GM12878 (cell line): ENCODE data around the gene TCF7. TPM values are rescaled to one million over a fixed set of nuclear protein-coding genes. Genes with fewer than 3 reads are reported as not detected.
A peak's percentile ranks its signal among the peaks of the same experiment; 100 is the strongest.

Source experiments
- EGR1 ChIP-seq, 2 experiments: IDR thresholded peaks; 1 replicate in 1 of 2; 2 replicates in 1 of 2; pipeline ENCODE4 v1.6.1; 2011 to 2012; ENCODE audit warnings: low read depth in 2 of 2, low read length in 2 of 2, borderline replicate concordance in 1 of 2, mild to moderate bottlenecking in 1 of 2, moderate library complexity in 1 of 2
- EZH2 ChIP-seq: IDR thresholded peaks from 2 replicates; pipeline ENCODE4 v1.6.1; 2012; ENCODE audit warnings: low read depth, mild to moderate bottlenecking, control low read depth, inconsistent platforms, low read length, borderline replicate concordance; ENCODE audit not compliant: control insufficient read depth
- FOXM1 ChIP-seq: IDR thresholded peaks from 2 replicates; pipeline ENCODE4 v1.6.1; 2012; ENCODE audit warnings: low read depth, mild to moderate bottlenecking, inconsistent platforms, low read length, moderate library complexity
- GABPA ChIP-seq: IDR thresholded peaks from 2 replicates; pipeline ENCODE4 v1.6.1; 2014; ENCODE audit warnings: antibody characterized with exemption, low read depth, mild to moderate bottlenecking, inconsistent platforms
- MLLT1 ChIP-seq: fragments of 450-650 bp; IDR thresholded peaks from 2 replicates; pipeline ENCODE4 v1.6.1; 2016; ENCODE audit warnings: mild to moderate bottlenecking
- MTA3 ChIP-seq: IDR thresholded peaks from 2 replicates; pipeline ENCODE4 v1.6.1; 2012; ENCODE audit warnings: low read length, inconsistent platforms, borderline replicate concordance
- PKNOX1 ChIP-seq: fragments of 450-650 bp; IDR thresholded peaks from 2 replicates; pipeline ENCODE4 v1.6.1; 2016; ENCODE audit warnings: mild to moderate bottlenecking
- RB1 ChIP-seq: fragments of 450-650 bp; formaldehyde crosslinking; IDR thresholded peaks from 2 replicates; pipeline ENCODE4 v1.6.1; 2017; ENCODE audit warnings: mild to moderate bottlenecking, borderline replicate concordance
- RFX5 ChIP-seq: IDR thresholded peaks from 2 replicates; pipeline ENCODE4 v1.6.1; 2011; ENCODE audit warnings: low read depth, low read length, improper control_type of control experiment
- SKIL ChIP-seq: fragments of 450-650 bp; IDR thresholded peaks from 2 replicates; pipeline ENCODE4 v1.6.1; 2017; ENCODE audit warnings: mild to moderate bottlenecking, low read depth, inconsistent platforms; ENCODE audit not compliant: poor library complexity, severe bottlenecking
- STAT3 ChIP-seq: IDR thresholded peaks from 2 replicates; pipeline ENCODE4 v1.6.1; 2011; ENCODE audit warnings: low read depth, low read length, improper control_type of control experiment
- TBL1XR1 ChIP-seq: IDR thresholded peaks from 2 replicates; pipeline ENCODE4 v1.6.1; 2012; ENCODE audit warnings: low read depth, low read length, improper control_type of control experiment
- USF1 ChIP-seq: IDR thresholded peaks from 2 replicates; pipeline ENCODE4 v1.6.1; 2011; ENCODE audit warnings: borderline replicate concordance, low read depth, mild to moderate bottlenecking, moderate library complexity, mixed read lengths, low read length; ENCODE audit not compliant: insufficient read depth; ENCODE audit errors: extremely low read length
- USF2 ChIP-seq: IDR thresholded peaks from 2 replicates; pipeline ENCODE4 v1.6.1; 2011; ENCODE audit warnings: low read depth, low read length, improper control_type of control experiment, borderline replicate concordance
- ZBTB40 ChIP-seq: fragments of 450-650 bp; IDR thresholded peaks from 2 replicates; pipeline ENCODE4 v1.6.1; 2016; ENCODE audit warnings: mild to moderate bottlenecking, moderate library complexity, borderline replicate concordance
- ZNF217 ChIP-seq: fragments of 450-650 bp; IDR thresholded peaks from 2 replicates; pipeline ENCODE4 v1.6.1; 2017; ENCODE audit warnings: antibody characterized with exemption, mild to moderate bottlenecking
- ZSCAN29 ChIP-seq: fragments of 450-650 bp; IDR thresholded peaks from 2 replicates; pipeline ENCODE4 v1.6.1; 2017; ENCODE audit warnings: mild to moderate bottlenecking, moderate library complexity
- polyA plus RNA-seq, 11 experiments: library from polyadenylated mRNA; depleted of rRNA in 4 of 11; unstranded in 6 of 11; stranded (reverse) in 5 of 11; fragments of >200 nt; fragmentation: Nextera tagmentation in 4 of 11; fragmentation: Illumina TruSeq in 1 of 11; extraction: Ambion mirVana in 4 of 11; extraction: Trizol in 1 of 11; gene quantifications; 1 replicate in 1 of 11; 2 replicates in 10 of 11; pipeline versions ENCODE4 v1.2.1 to v1.2.3, GENCODE V29; 2011 to 2016; ENCODE audit warnings: inconsistent platforms in 2 of 11, missing spikeins in 2 of 11, low read depth in 1 of 11
- total RNA-seq, 4 experiments: library from RNA; depleted of rRNA in 3 of 4; stranded (reverse); fragments of >200 nt in 3 of 4; fragmentation: Illumina TruSeq in 1 of 4; extraction: Trizol in 1 of 4; gene quantifications; 2 replicates each; pipeline versions ENCODE4 v1.2.1 to v1.2.3, GENCODE V29; 2013 to 2021

TCF7 gene
- total and polyA plus RNA-seq, 10 of the 15 experiments (the other 5 are each of a cell fraction or from before 2014, with no cell fraction given): 10.0 to 60.2 (median 23.6) TPM

- TF ChIP-seq SKIL (peak; percentile 45), TBL1XR1 (no peak), EGR1 (IDR thresholded peaks at IDR 0.05; ENCODE audit: borderline replicate concordance in 1 of 2, low read depth in 2 of 2, low read length in 2 of 2) (no peak), PKNOX1 (peak; percentile 49), MTA3 (no peak; the same call in 1 of the 2 replicates), ZSCAN29 (peak; percentile 22; the same call in 1 of the 2 replicates), MLLT1 (peak; percentile 58; the same call in 1 of the 2 replicates), USF2 (no peak), STAT3 (no peak), USF1 (no peak), GABPA (no peak), ZBTB40 (no peak), RB1 (no peak), RFX5 (no peak), ZNF217 (peak; percentile 41; the same call in 1 of the 2 replicates), EZH2 (no peak), FOXM1 (no peak)
Observed at GRCh38 chr5:134111741-134112647, 2.5 kb upstream of the TCF7 start (continued).
